IMR-90 (cell line): Measurements from ENCODE around the gene DGKD. TPM values are rescaled to one million over a fixed set of nuclear protein-coding genes. Genes with fewer than 3 reads are reported as not detected.
"Not testable (repeated sequence)": the region's sequence is repeated elsewhere in the genome, so short reads cannot be mapped to it uniquely, and the experiment has no call there.

Source experiments
- ATAC-seq: fragments of 200-7000 bp; cut with Tn5 transposase; 2 replicates; pipeline ENCODE4 v1.9.1; 2020; ENCODE audit warnings: low read depth, mild to moderate bottlenecking, moderate library complexity
- BruUV-seq: library from RNA; stranded (reverse); fragments of 400-500 nt; replicated peaks from 2 replicates; lab custom pipeline; 2021; lab: Mats Ljungman, UMichigan
- CTCF ChIA-PET: fragments of 300-600 bp; formaldehyde crosslinking; extraction: SDS; loops from one replicate; lab custom pipeline; 2021; ENCODE audit warnings: antibody characterized with exemption; lab: Yijun Ruan, JAX
- POLR2A ChIA-PET: fragments of 300-600 bp; sonication (Branson Sonifier 250); formaldehyde crosslinking; loops from one replicate; lab custom pipeline; 2022; ENCODE audit warnings: antibody characterized with exemption; ENCODE audit not compliant: unreplicated experiment; lab: Charles Lee
- DNase-seq: peaks from one replicate; pipeline ENCODE4 v3.0.0; 2013
- H2AFZ ChIP-seq: replicated peaks from 2 replicates; pipeline ENCODE3; 2013; ENCODE audit warnings: low read length, mild to moderate bottlenecking; ENCODE audit not compliant: poor library complexity
- H2AK5ac ChIP-seq: 2 replicates; pipeline ENCODE4 v1.6.1; 2013; ENCODE audit warnings: low read depth, low read length, inconsistent platforms
- H2AK9ac ChIP-seq: replicated peaks from 2 replicates; pipeline ENCODE3; 2013; ENCODE audit warnings: mild to moderate bottlenecking, low read depth, low read length, moderate library complexity; ENCODE audit not compliant: poor library complexity
- H2BK120ac ChIP-seq: 2 replicates; pipeline ENCODE4 v1.6.1; 2013; ENCODE audit warnings: low read depth, low read length, inconsistent platforms
- H2BK15ac ChIP-seq: 3 replicates; pipeline ENCODE4 v1.6.1; 2013; ENCODE audit warnings: low read depth, low read length, inconsistent platforms
- H2BK20ac ChIP-seq: 2 replicates; pipeline ENCODE4 v1.6.1; 2013; ENCODE audit warnings: low read depth, mild to moderate bottlenecking, inconsistent platforms, low read length, moderate library complexity
- H2BK5ac ChIP-seq: 2 replicates; pipeline ENCODE4 v1.6.1; 2013; ENCODE audit warnings: mild to moderate bottlenecking, low read depth, low read length, inconsistent platforms; ENCODE audit not compliant: poor library complexity, severe bottlenecking
- H3K14ac ChIP-seq: replicated peaks from 2 replicates; pipeline ENCODE4 v1.6.1; 2013; ENCODE audit warnings: low read depth, low read length, inconsistent platforms
- H3K18ac ChIP-seq: 2 replicates; pipeline ENCODE4 v1.6.1; 2013; ENCODE audit warnings: low read depth, low read length, control low read depth
- H3K23ac ChIP-seq: 2 replicates; pipeline ENCODE4 v1.6.1; 2013; ENCODE audit warnings: low read depth, low read length, inconsistent platforms
- H3K27ac ChIP-seq: 2 replicates; pipeline ENCODE4 v1.5.1; 2013; ENCODE audit warnings: mild to moderate bottlenecking, control low read depth, low read length; ENCODE audit not compliant: insufficient read depth
- H3K27me3 ChIP-seq: 2 replicates; pipeline ENCODE4 v1.6.1; 2013; ENCODE audit warnings: low read length; ENCODE audit not compliant: control insufficient read depth, insufficient read depth
- H3K36me3 ChIP-seq: 2 replicates; pipeline ENCODE4 v1.6.1; 2013; ENCODE audit warnings: low read length, mixed read lengths; ENCODE audit not compliant: control insufficient read depth, insufficient read depth
- H3K4ac ChIP-seq: 2 replicates; pipeline ENCODE4 v1.6.1; 2013; ENCODE audit warnings: low read depth, low read length, inconsistent platforms
- H3K4me1 ChIP-seq: 2 replicates; pipeline ENCODE4 v1.6.1; 2013; ENCODE audit warnings: low read length, mixed read lengths; ENCODE audit not compliant: control insufficient read depth, insufficient read depth
- H3K4me2 ChIP-seq: 2 replicates; pipeline ENCODE4 v1.6.1; 2013; ENCODE audit warnings: low read depth, mild to moderate bottlenecking, control low read depth, low read length, moderate library complexity
- H3K4me3 ChIP-seq: 2 replicates; pipeline ENCODE4 v1.5.1; 2013; ENCODE audit warnings: low read depth, mild to moderate bottlenecking, control low read depth, low read length, moderate library complexity; ENCODE audit not compliant: insufficient read depth
- H3K56ac ChIP-seq: 2 replicates; pipeline ENCODE4 v1.6.1; 2013; ENCODE audit warnings: low read length, inconsistent platforms; ENCODE audit not compliant: insufficient read depth; ENCODE audit errors: extremely low read depth
- H3K79me1 ChIP-seq, 2 experiments: 2 replicates each; pipeline ENCODE4 v1.6.1; 2013; ENCODE audit warnings: low read length in 2 of 2, inconsistent platforms in 1 of 2, low read depth in 1 of 2
- H3K9ac ChIP-seq: 2 replicates; pipeline ENCODE4 v1.6.1; 2013; ENCODE audit warnings: low read depth, low read length, control low read depth
- H3K9me1 ChIP-seq: 2 replicates; pipeline ENCODE4 v1.6.1; 2013; ENCODE audit warnings: low read length, inconsistent platforms; ENCODE audit not compliant: insufficient read depth
- H3K9me3 ChIP-seq: 2 replicates; pipeline ENCODE4 v1.6.1; 2013; ENCODE audit warnings: low read length; ENCODE audit not compliant: control insufficient read depth, insufficient read depth
- H4K20me1 ChIP-seq: 2 replicates; pipeline ENCODE4 v1.6.1; 2013; ENCODE audit warnings: low read length, inconsistent platforms; ENCODE audit not compliant: insufficient read depth
- H4K5ac ChIP-seq: 2 replicates; pipeline ENCODE4 v1.6.1; 2013; ENCODE audit warnings: mild to moderate bottlenecking, low read depth, low read length, control low read depth
- H4K8ac ChIP-seq, 2 experiments: 2 replicates each; pipeline ENCODE4 v1.6.1; 2013; ENCODE audit warnings: low read depth in 2 of 2, low read length in 2 of 2, control low read depth in 1 of 2, inconsistent platforms in 1 of 2
- H4K91ac ChIP-seq: 2 replicates; pipeline ENCODE4 v1.6.1; 2013; ENCODE audit warnings: low read depth, low read length, inconsistent platforms; ENCODE audit not compliant: insufficient read depth
- CEBPB ChIP-seq: IDR thresholded peaks from 2 replicates; pipeline ENCODE4 v1.6.1; 2012; ENCODE audit warnings: low read depth, low read length, improper control_type of control experiment
- CHD1 ChIP-seq: IDR thresholded peaks from 2 replicates; pipeline ENCODE4 v1.6.1; 2012; ENCODE audit warnings: low read depth, low read length, improper control_type of control experiment
- MAFK ChIP-seq: IDR thresholded peaks from 2 replicates; pipeline ENCODE4 v1.6.1; 2012; ENCODE audit warnings: low read depth, low read length, improper control_type of control experiment
- RFX5 ChIP-seq: IDR thresholded peaks from 2 replicates; pipeline ENCODE4 v1.8.0; 2012; ENCODE audit warnings: low read depth, mild to moderate bottlenecking, low read length, moderate library complexity
- SMC3 ChIP-seq: fragments of 150-350 bp; IDR thresholded peaks from 2 replicates; pipeline ENCODE4 v1.6.1; 2016; ENCODE audit warnings: low read depth, mild to moderate bottlenecking, antibody characterized with exemption, low read length, moderate library complexity
- USF2 ChIP-seq: fragments of 150-350 bp; IDR thresholded peaks from 2 replicates; pipeline ENCODE4 v1.6.1; 2017; ENCODE audit warnings: mild to moderate bottlenecking, antibody characterized with exemption, low read length, low read depth
- WGBS, 2 experiments: methylation state at CpG; one replicate each; pipeline versions ENCODE4 v1.1.5 to v1.1.7; 2013; ENCODE audit warnings: missing lambda C conversion rate in 2 of 2; ENCODE audit not compliant: insufficient read length in 1 of 2; ENCODE audit errors: extremely low coverage in 2 of 2; 5-methylcytosine and 5-hydroxymethylcytosine counted together
- dilution Hi-C: fragments of 300-500 bp; cut with HindIII; formaldehyde crosslinking; loops from one replicate; pipeline ENCODE4 v1.14.3; 2018; ENCODE audit warnings: low sequenced_read_pairs; ENCODE audit not compliant: unreplicated experiment
- in situ Hi-C: fragments of 300-500 bp; cut with MboI; formaldehyde crosslinking; loops from 3 replicates; pipeline ENCODE4 v1.14.3; 2019; ENCODE audit warnings: low sequenced_read_pairs, inconsistent platforms, mixed read lengths
- intact Hi-C: fragments of 100-400 bp; cut with micrococcal nuclease; formaldehyde crosslinking; loops from 2 replicates; pipeline ENCODE4 v1.10.0; 2022
- polyA plus RNA-seq, 3 experiments: library from polyadenylated mRNA; depleted of rRNA; stranded (reverse); fragments of >200 nt; gene quantifications; 2 replicates each; pipeline ENCODE4 v1.2.3, GENCODE V29; 2012; ENCODE audit warnings: low replicate concordance in 1 of 3
- total RNA-seq: library from RNA; depleted of rRNA; stranded (reverse); fragments of >200 nt; gene quantifications from 2 replicates; pipeline ENCODE4 v1.2.3, GENCODE V29; 2012

The DGKD gene
- total and polyA plus RNA-seq, 2 of the 4 experiments (the other 2 are of a cell fraction) = 6.5 to 10.1 TPM

DNA sequence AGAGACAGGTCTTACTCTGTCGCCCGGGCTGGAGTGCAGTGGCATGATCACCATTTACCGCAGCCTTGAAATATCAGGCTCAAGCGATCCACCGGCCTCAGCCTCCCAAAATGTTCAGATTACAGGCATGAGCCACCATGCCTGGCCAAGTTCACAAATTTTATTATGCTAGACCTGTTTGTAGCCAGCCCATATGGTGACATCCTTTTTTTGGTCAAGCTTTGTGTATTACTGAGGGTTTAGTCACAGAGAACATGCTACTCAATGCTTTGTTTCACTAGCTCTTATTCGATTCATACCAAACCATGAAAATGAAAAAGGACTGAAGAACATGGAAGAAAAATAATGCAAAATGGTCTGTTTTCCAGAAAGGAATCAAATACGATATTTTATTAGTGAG, 41.4 kb downstream of the DGKD start:
- Histone ChIP-seq H3K18ac (no peak overlapping the region), H3K4me1 (no peaks in the 10 kb centered on the region), H3K23ac (no peak overlapping the region), H2AK5ac (no peak overlapping the region), H3K9me3 (no peaks in the 10 kb centered on the region), H2BK15ac (no peak overlapping the region), H3K9ac (no peak overlapping the region), H4K91ac (no peak overlapping the region), H4K8ac (no peak overlapping the region), H3K27me3 (no peaks in the 10 kb centered on the region), H3K36me3 (peaks cover 5% of the 10 kb centered on the region), H3K14ac (no peak overlapping the region), H4K5ac (no peak overlapping the region), H3K27ac (no peak overlapping the region), H3K56ac (no peak overlapping the region), H2AK9ac (no peak overlapping the region), H2BK20ac (no peak overlapping the region), H4K20me1 (no peaks in the 10 kb centered on the region), H3K79me1 (peaks cover 0 to 5% of the 10 kb centered on the region in 2 experiments; a peak in 1 of 4 replicates), H2BK5ac (no peak overlapping the region), H3K4ac (no peak overlapping the region), H3K4me3 (no peak overlapping the region), H2BK120ac (no peak overlapping the region), H3K9me1 (no peaks in the 10 kb centered on the region), H3K4me2 (no peak overlapping the region), H2AFZ (no peak overlapping the region)
- dilution Hi-C loops (no loop called here), intact Hi-C loops (no loop called here), in situ Hi-C loops (no loop called here)
- no peak for TF ChIP-seq RFX5
- no peak for TF ChIP-seq CHD1
- TF ChIP-seq MAFK = no peak
- no peak for TF ChIP-seq CEBPB
- no peak for TF ChIP-seq SMC3
- no peak for TF ChIP-seq USF2
- 91% methylated on average over 6 of the region's 7 CpGs; no CpG with 5 or more reads in 1 of the 2 experiments for WGBS, 2 experiments
- ChIA-PET POLR2A (no interaction called here), CTCF (interaction anchor here (0.9 kb wide), 1 partner anchor 93 kb away, joined by 3 read pairs; no protein-coding TSS in a partner anchor)
- no TSS peak for BruUV-seq
- ATAC-seq = no peak
- DNase-seq = no peak

GRCh38 chr2:233396726-233397665, 42.7 kb downstream of the DGKD start:
- H3K9me3 ChIP-seq, H3K4me3 ChIP-seq, H3K9me1 ChIP-seq, H3K18ac ChIP-seq, H2BK120ac ChIP-seq, H3K23ac ChIP-seq, ATAC-seq, H3K79me1 ChIP-seq, H3K14ac ChIP-seq, H3K4ac ChIP-seq, POLR2A ChIA-PET, in situ Hi-C loops, H3K56ac ChIP-seq, H2AK5ac ChIP-seq, DNase-seq, H3K9ac ChIP-seq, H2AK9ac ChIP-seq, H2BK5ac ChIP-seq, H2AFZ ChIP-seq, BruUV-seq, H2BK15ac ChIP-seq, H3K4me1 ChIP-seq, intact Hi-C loops, H3K27ac ChIP-seq, H4K5ac ChIP-seq, H3K27me3 ChIP-seq, H4K20me1 ChIP-seq, H4K91ac ChIP-seq, H3K36me3 ChIP-seq, H2BK20ac ChIP-seq, dilution Hi-C loops, H3K4me2 ChIP-seq, H4K8ac ChIP-seq: not testable (repeated sequence)
- 97% methylated on average over 5 of the region's 12 CpGs; no CpG with 5 or more reads in 1 of the 2 experiments for WGBS, 2 experiments
- CTCF ChIA-PET = interaction anchor here (0.6 to 0.9 kb wide), 2 partner anchors 55 to 95 kb away, joined by 3 read pairs; no protein-coding TSS in a partner anchor
